Uterus (tissue), 2 donors: ENCODE measurements around the gene MAN2A2.

ENCODE experiments used
- CTCF ChIP-seq, 4 experiments: fragments of 200-600 bp in 2 of 4; fragments of 450-650 bp in 2 of 4; sonication (generic) in 2 of 4; IDR thresholded peaks; one replicate each; pipeline ENCODE4 v1.5.1; 2016 to 2019; ENCODE audit warnings: antibody characterized with exemption in 4 of 4, mild to moderate bottlenecking in 2 of 4, moderate library complexity in 1 of 4
- POLR2A ChIP-seq, 2 donors: fragments of 450-650 bp; IDR thresholded peaks; one replicate each; pipeline ENCODE4 v1.6.1; 2016; ENCODE audit warnings: antibody characterized with exemption in 2 of 2, mild to moderate bottlenecking in 1 of 2, moderate library complexity in 1 of 2

- TF ChIP-seq POLR2A (IDR thresholded peaks at IDR 0.05) (no peak), CTCF (IDR thresholded peaks at IDR 0.05) (no peak)
Measured at GRCh38 chr15:90912770-90913075, 9.6 kb downstream of the MAN2A2 start.
